ENCODE data around the gene FHIT.
A peak's percentile ranks its signal among the peaks of the same experiment; 100 is the strongest.

GRCh38 chr3:61251174-61251972, at the start of gene FHIT:
- TF ChIP-seq CTCF (IDR thresholded peaks at IDR 0.05) = peak in 1 of 3 experiments; percentile 11
- TF ChIP-seq EP300 (IDR thresholded peaks at IDR 0.05) = no peak
- TF ChIP-seq POLR2A (IDR thresholded peaks at IDR 0.05; ENCODE audit: low read depth) = no peak

Measured in esophagus muscularis mucosa (tissue), 4 donors.